HEK293 (cell line): Measurements from ENCODE around the gene PUM2.

Experiments
- CTCF ChIA-PET: fragments of 350-600 bp; formaldehyde crosslinking; extraction: SDS; loops from one replicate; lab custom pipeline; 2021; ENCODE audit warnings: antibody characterized with exemption; lab: Yijun Ruan, JAX
- POLR2A ChIA-PET: fragments of 300-600 bp; formaldehyde crosslinking; extraction: SDS; loops from one replicate; lab custom pipeline; 2020; ENCODE audit warnings: antibody characterized with exemption, inconsistent platforms; lab: Yijun Ruan, JAX
- H3K27ac ChIP-seq: fragments of 200-500 bp; sonication (Bioruptor generic); 2 replicates; pipeline ENCODE4 v1.5.1; 2014; ENCODE audit warnings: low read depth, low read length, control low read depth, inconsistent platforms; ENCODE audit errors: extremely low read depth
- H3K36me3 ChIP-seq, 2 experiments: fragments of 200-500 bp in 1 of 2; sonication (Bioruptor generic) in 1 of 2; 1 replicate in 1 of 2; 2 replicates in 1 of 2; pipeline ENCODE4 v1.5.1; 2014 to 2017; ENCODE audit warnings: inconsistent platforms in 2 of 2, low read length in 2 of 2; ENCODE audit not compliant: control insufficient read depth in 2 of 2, insufficient read depth in 1 of 2
- H3K4me1 ChIP-seq: fragments of 200-500 bp; sonication (Bioruptor generic); 2 replicates; pipeline ENCODE4 v1.5.1; 2014; ENCODE audit warnings: mild to moderate bottlenecking, low read length, inconsistent platforms; ENCODE audit not compliant: control insufficient read depth, insufficient read depth
- H3K4me3 ChIP-seq: 2 replicates; pipeline ENCODE4 v1.5.1; 2011; ENCODE audit warnings: low read depth, mild to moderate bottlenecking, control low read depth, low read length, moderate library complexity
- H3K9me3 ChIP-seq: fragments of 200-500 bp; sonication (Bioruptor generic); 2 replicates; pipeline ENCODE4 v1.5.1; 2014; ENCODE audit warnings: low read depth, low read length, inconsistent platforms; ENCODE audit not compliant: control insufficient read depth, insufficient read depth
- KLF16 ChIP-seq: fragments of 450-650 bp; formaldehyde crosslinking; IDR thresholded peaks from 2 replicates; pipeline ENCODE4 v1.5.1; 2017; ENCODE audit warnings: missing biosample characterization, missing genetic modification characterization
- MYNN ChIP-seq: fragments of 450-650 bp; formaldehyde crosslinking; IDR thresholded peaks from 2 replicates; pipeline ENCODE4 v1.5.1; 2016; ENCODE audit warnings: missing biosample characterization, missing genetic modification characterization, borderline replicate concordance
- OVOL3 ChIP-seq: fragments of 450-650 bp; formaldehyde crosslinking; IDR thresholded peaks from 2 replicates; pipeline ENCODE4 v1.5.1; 2016; ENCODE audit warnings: missing biosample characterization, missing genetic modification characterization
- SP2 ChIP-seq: fragments of 450-650 bp; formaldehyde crosslinking; IDR thresholded peaks from 2 replicates; pipeline ENCODE4 v1.5.1; 2016; ENCODE audit warnings: missing biosample characterization, missing genetic modification characterization
- TRIM28 ChIP-seq: IDR thresholded peaks from 2 replicates; pipeline ENCODE4 v1.6.1; 2011; ENCODE audit warnings: low read length, control low read depth, borderline replicate concordance
- ZNF133 ChIP-seq: fragments of 450-650 bp; formaldehyde crosslinking; IDR thresholded peaks from 2 replicates; pipeline ENCODE4 v1.5.1; 2016; ENCODE audit warnings: missing biosample characterization, missing genetic modification characterization
- ZNF157 ChIP-seq: fragments of 450-650 bp; formaldehyde crosslinking; IDR thresholded peaks from 2 replicates; pipeline ENCODE4 v1.5.1; 2016; ENCODE audit warnings: missing biosample characterization, missing genetic modification characterization
- ZNF19 ChIP-seq: fragments of 450-650 bp; formaldehyde crosslinking; IDR thresholded peaks from 2 replicates; pipeline ENCODE4; 2016; ENCODE audit warnings: missing biosample characterization, missing genetic modification characterization, low read depth
- ZNF214 ChIP-seq: fragments of 450-650 bp; formaldehyde crosslinking; IDR thresholded peaks from 2 replicates; pipeline ENCODE4 v1.5.1; 2017; ENCODE audit warnings: missing biosample characterization, mild to moderate bottlenecking, missing genetic modification characterization, borderline replicate concordance
- ZNF23 ChIP-seq: fragments of 450-650 bp; formaldehyde crosslinking; IDR thresholded peaks from 2 replicates; pipeline ENCODE4 v1.5.1; 2016; ENCODE audit warnings: missing biosample characterization, missing genetic modification characterization, borderline replicate concordance
- ZNF24 ChIP-seq: fragments of 450-650 bp; formaldehyde crosslinking; IDR thresholded peaks from 2 replicates; pipeline ENCODE4 v1.5.1; 2016; ENCODE audit warnings: missing biosample characterization, missing genetic modification characterization
- ZNF335 ChIP-seq: fragments of 450-650 bp; formaldehyde crosslinking; conservative IDR thresholded peaks from 2 replicates; pipeline ENCODE4 v1.5.1; 2016; ENCODE audit warnings: missing biosample characterization, missing genetic modification characterization
- ZNF404 ChIP-seq: fragments of 450-650 bp; formaldehyde crosslinking; IDR thresholded peaks from 2 replicates; pipeline ENCODE4 v1.5.1; 2017; ENCODE audit warnings: missing biosample characterization, missing genetic modification characterization
- ZNF473 ChIP-seq: fragments of 450-650 bp; formaldehyde crosslinking; IDR thresholded peaks from 2 replicates; pipeline ENCODE4 v1.5.1; 2017; ENCODE audit warnings: missing biosample characterization, missing genetic modification characterization
- ZNF510 ChIP-seq: fragments of 450-650 bp; formaldehyde crosslinking; IDR thresholded peaks from 2 replicates; pipeline ENCODE4 v1.5.1; 2018; ENCODE audit warnings: mild to moderate bottlenecking, missing genetic modification characterization, missing biosample characterization; ENCODE audit not compliant: insufficient replicate concordance
- ZNF518A ChIP-seq: fragments of 450-650 bp; formaldehyde crosslinking; conservative IDR thresholded peaks from 2 replicates; pipeline ENCODE4 v1.5.1; 2016; ENCODE audit warnings: low read depth, missing biosample characterization, missing genetic modification characterization
- ZNF544 ChIP-seq: fragments of 450-650 bp; formaldehyde crosslinking; IDR thresholded peaks from 2 replicates; pipeline ENCODE4 v1.5.0; 2017; ENCODE audit warnings: missing biosample characterization, missing genetic modification characterization
- ZNF670 ChIP-seq: fragments of 450-650 bp; formaldehyde crosslinking; IDR thresholded peaks from 2 replicates; pipeline ENCODE4 v1.5.1; 2016; ENCODE audit warnings: missing biosample characterization, missing genetic modification characterization, low read depth
- ZNF677 ChIP-seq: fragments of 450-650 bp; IDR thresholded peaks from 2 replicates; pipeline ENCODE4 v1.5.0; 2018; ENCODE audit warnings: missing biosample characterization, mild to moderate bottlenecking, missing genetic modification characterization, moderate library complexity
- ZNF792 ChIP-seq: fragments of 450-650 bp; formaldehyde crosslinking; IDR thresholded peaks from 2 replicates; pipeline ENCODE4 v1.5.1; 2016; ENCODE audit warnings: missing biosample characterization, missing genetic modification characterization
- ZNF843 ChIP-seq: fragments of 450-650 bp; formaldehyde crosslinking; IDR thresholded peaks from 2 replicates; pipeline ENCODE4 v1.5.1; 2016; ENCODE audit warnings: missing biosample characterization, missing genetic modification characterization
- ZSCAN16 ChIP-seq: fragments of 450-650 bp; formaldehyde crosslinking; IDR thresholded peaks from 2 replicates; pipeline ENCODE4 v1.5.1; 2016; ENCODE audit warnings: missing biosample characterization, missing genetic modification characterization
- ZSCAN23 ChIP-seq: fragments of 450-650 bp; formaldehyde crosslinking; IDR thresholded peaks from 2 replicates; pipeline ENCODE4 v1.5.1; 2016; ENCODE audit warnings: missing biosample characterization, missing genetic modification characterization
- TF ChIP-seq, protein P1 (sequence below): fragments of 450-650 bp; formaldehyde crosslinking; IDR thresholded peaks from 2 replicates; pipeline ENCODE4 v1.5.1; 2016; ENCODE audit warnings: missing biosample characterization, missing genetic modification characterization
- TF ChIP-seq, protein P2 (sequence below): fragments of 450-650 bp; formaldehyde crosslinking; IDR thresholded peaks from 2 replicates; pipeline ENCODE4 v1.5.1; 2016; ENCODE audit warnings: missing biosample characterization, missing genetic modification characterization
- TF ChIP-seq, protein P3 (sequence below): fragments of 450-650 bp; formaldehyde crosslinking; IDR thresholded peaks from 2 replicates; pipeline ENCODE4 v1.5.1; 2016; ENCODE audit warnings: missing biosample characterization, missing genetic modification characterization
- TF ChIP-seq, protein P4 (sequence below): fragments of 450-650 bp; formaldehyde crosslinking; IDR thresholded peaks from 2 replicates; pipeline ENCODE4 v1.5.1; 2016; ENCODE audit warnings: missing biosample characterization, missing genetic modification characterization

The PUM2 gene

GRCh38 chr2:20226152-20226545 is 124.5 kb downstream of the PUM2 start (continued):
- no peak for TF ChIP-seq ZNF670
- no peak for TF ChIP-seq ZNF214
- no peak for TF ChIP-seq ZNF510 (tag by site-specific recombination)
- TF ChIP-seq, protein P1, sequence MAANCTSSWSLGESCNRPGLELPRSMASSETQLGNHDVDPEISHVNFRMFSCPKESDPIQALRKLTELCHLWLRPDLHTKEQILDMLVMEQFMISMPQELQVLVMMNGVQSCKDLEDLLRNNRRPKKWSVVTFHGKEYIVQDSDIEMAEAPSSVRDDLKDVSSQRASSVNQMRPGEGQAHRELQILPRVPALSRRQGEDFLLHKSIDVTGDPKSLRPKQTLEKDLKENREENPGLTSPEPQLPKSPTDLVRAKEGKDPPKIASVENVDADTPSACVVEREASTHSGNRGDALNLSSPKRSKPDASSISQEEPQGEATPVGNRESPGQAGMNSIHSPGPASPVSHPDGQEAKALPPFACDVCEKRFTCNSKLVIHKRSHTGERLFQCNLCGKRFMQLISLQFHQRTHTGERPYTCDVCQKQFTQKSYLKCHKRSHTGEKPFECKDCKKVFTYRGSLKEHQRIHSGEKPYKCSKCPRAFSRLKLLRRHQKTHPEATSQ (tag by site-specific recombination): no peak
- TF ChIP-seq ZNF24: no peak
- TF ChIP-seq ZNF404: no peak
- TF ChIP-seq TRIM28: no peak
- TF ChIP-seq, protein P2, sequence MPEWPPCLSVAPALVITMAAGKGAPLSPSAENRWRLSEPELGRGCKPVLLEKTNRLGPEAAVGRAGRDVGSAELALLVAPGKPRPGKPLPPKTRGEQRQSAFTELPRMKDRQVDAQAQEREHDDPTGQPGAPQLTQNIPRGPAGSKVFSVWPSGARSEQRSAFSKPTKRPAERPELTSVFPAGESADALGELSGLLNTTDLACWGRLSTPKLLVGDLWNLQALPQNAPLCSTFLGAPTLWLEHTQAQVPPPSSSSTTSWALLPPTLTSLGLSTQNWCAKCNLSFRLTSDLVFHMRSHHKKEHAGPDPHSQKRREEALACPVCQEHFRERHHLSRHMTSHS (tag by site-specific recombination): no peak
- TF ChIP-seq ZNF473 (tag by site-specific recombination): no peak
- TF ChIP-seq KLF16 (tag by site-specific recombination): no peak
- TF ChIP-seq MYNN (tag by site-specific recombination): no peak
- TF ChIP-seq, protein P3, sequence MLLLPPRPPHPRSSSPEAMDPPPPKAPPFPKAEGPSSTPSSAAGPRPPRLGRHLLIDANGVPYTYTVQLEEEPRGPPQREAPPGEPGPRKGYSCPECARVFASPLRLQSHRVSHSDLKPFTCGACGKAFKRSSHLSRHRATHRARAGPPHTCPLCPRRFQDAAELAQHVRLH (tag by site-specific recombination): no peak
- TF ChIP-seq ZNF23 (tag by site-specific recombination): no peak
- TF ChIP-seq SP2 (tag by site-specific recombination): no peak
- no peak for TF ChIP-seq ZSCAN16 (tag by site-specific recombination)

DNA sequence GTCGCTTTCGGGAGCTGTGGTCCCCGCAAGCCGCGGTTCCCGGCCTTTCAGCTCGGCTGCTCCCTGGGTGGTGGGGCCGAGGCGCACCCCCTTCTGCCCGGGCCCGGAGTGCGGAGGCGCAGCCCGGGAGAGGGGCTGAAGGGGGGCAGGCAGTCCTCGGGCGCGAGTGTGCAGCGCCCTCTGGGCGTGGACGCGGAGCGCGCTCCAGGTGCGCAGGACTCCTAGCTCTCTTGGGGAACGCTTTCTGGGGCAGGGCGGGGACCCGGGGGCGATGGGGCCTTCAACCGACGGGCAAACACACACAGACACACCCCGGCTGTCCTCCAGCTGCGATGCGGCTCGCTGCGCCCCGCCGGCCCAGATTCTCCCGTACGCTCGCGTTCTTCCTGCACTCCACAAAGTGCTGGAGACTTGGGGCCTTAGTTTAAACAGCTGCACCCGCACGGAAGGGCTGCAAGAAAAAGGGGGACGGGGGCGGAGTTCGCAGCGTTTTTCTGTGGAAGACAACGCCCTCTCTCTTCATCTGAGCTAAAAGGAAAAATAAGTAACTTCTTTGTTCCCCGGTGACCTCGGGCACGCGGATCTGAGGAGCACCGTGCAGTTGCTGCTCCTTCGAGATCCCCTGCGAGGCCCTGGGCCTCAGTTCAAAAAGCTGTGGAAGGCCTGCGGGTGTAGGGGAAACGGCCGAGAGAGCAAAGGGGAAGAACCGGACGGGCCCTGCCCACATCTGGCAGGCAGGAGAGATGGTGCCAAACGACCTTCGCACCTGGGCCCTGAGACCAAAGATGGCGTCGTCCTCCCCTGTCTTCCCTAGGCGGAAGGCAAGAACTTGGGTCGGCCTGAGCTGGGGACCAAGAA is 125.1 kb downstream of the PUM2 start:
- CTCF ChIA-PET: interaction anchor here (0.6 to 3.0 kb wide), 27 partner anchors 10 to 270 kb away, joined by 3 to 24 read pairs (median 4); no protein-coding TSS in a partner anchor
- POLR2A ChIA-PET: interaction anchor here (0.6 to 1.2 kb wide), 8 partner anchors 11 to 221 kb away, joined by 3 to 6 read pairs (median 4); partner anchors contain the start of gene RHOB
- H3K27ac ChIP-seq: peak overlapping the region; percentile 31; the same call in 1 of the 2 replicates
- no peak for TF ChIP-seq ZNF19
- no peak for TF ChIP-seq ZNF518A (tag by site-specific recombination)
- no peak for TF ChIP-seq ZNF133
- no peak for TF ChIP-seq ZNF843 (tag by site-specific recombination)
- no peak for TF ChIP-seq OVOL3 (tag by site-specific recombination)
- no peak for TF ChIP-seq ZNF792 (tag by site-specific recombination)
- no peak for TF ChIP-seq TRIM28
- no peak for TF ChIP-seq ZNF544
- no peak for TF ChIP-seq ZNF157 (tag by site-specific recombination)
- TF ChIP-seq ZNF335 (tag by site-specific recombination): peak; percentile 87
- TF ChIP-seq ZNF677 (tag by site-specific recombination): no peak
- TF ChIP-seq, protein P4, sequence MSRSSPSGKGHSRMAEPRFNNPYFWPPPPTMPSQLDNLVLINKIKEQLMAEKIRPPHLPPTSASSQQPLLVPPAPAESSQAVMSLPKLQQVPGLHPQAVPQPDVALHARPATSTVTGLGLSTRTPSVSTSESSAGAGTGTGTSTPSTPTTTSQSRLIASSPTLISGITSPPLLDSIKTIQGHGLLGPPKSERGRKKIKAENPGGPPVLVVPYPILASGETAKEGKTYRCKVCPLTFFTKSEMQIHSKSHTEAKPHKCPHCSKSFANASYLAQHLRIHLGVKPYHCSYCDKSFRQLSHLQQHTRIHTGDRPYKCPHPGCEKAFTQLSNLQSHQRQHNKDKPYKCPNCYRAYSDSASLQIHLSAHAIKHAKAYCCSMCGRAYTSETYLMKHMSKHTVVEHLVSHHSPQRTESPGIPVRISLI (tag by site-specific recombination): no peak
- TF ChIP-seq ZSCAN23 (tag by site-specific recombination): no peak
- no peak for TF ChIP-seq ZNF404

More for the DNA sequence above, 125.1 kb downstream of the PUM2 start:
- Histone ChIP-seq H3K4me3 (peak overlapping the region; percentile 60), H3K4me1 (peaks cover 14% of the 10 kb centered on the region), H3K9me3 (no peaks in the 10 kb centered on the region), H3K36me3 (peaks cover 0 to 3% of the 10 kb centered on the region in 2 experiments; a peak in 1 of 3 replicates)
